NB4 (cell line): ENCODE results near the gene SLC25A1.

ENCODE experiments used
- MYC ChIP-seq: IDR thresholded peaks from 2 replicates; pipeline ENCODE4 v1.6.1; 2011; ENCODE audit warnings: low read depth, low read length
- POLR2A ChIP-seq: IDR thresholded peaks from 2 replicates; pipeline ENCODE4 v1.6.1; 2011; ENCODE audit warnings: mild to moderate bottlenecking; ENCODE audit not compliant: insufficient read length; ENCODE audit errors: extremely low read depth
- TF ChIP-seq, protein P1 (sequence below): IDR thresholded peaks from one replicate; pipeline ENCODE4 v1.5.1; 2012; ENCODE audit warnings: low read depth, low read length
- TF ChIP-seq, protein P2 (sequence below): IDR thresholded peaks from 2 replicates; pipeline ENCODE4 v1.6.1; 2011; ENCODE audit warnings: low read depth, low read length

DNA sequence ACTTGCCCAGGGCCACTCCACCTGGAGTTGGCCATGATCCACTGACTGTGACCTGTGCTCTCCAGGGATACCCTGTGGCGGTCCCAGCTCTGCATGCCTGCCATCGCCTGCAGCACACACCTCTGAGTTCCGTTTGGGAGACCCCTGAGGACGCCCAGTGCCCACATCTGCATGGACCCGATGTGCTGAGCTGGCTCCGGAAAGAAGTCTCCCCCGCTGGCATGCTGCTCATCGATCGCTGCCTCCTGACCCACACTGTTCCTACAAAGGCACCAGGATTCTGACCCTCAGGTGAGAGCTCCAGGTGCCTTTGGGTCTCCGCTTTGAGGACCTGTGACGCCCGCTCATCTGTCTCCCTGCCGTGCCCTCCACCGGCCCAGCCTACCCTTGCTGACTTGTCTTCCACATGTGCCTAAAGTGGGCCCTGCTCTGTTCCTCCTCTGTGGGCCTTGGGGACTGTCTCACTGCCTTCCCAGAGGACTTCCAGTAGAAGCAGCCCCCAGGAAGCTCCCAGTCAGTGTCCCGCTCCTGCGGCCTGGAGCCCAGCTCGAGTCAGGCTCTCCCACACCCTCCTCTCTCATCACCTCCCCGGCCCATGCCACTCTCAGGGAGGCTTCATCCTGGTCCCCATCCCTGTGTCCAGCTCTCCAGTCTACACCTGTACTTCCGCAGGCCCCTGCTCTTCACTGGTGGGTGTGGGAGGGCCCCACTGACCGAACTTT, 5.9 kb upstream of the SLC25A1 start:
- TF ChIP-seq, protein P1, sequence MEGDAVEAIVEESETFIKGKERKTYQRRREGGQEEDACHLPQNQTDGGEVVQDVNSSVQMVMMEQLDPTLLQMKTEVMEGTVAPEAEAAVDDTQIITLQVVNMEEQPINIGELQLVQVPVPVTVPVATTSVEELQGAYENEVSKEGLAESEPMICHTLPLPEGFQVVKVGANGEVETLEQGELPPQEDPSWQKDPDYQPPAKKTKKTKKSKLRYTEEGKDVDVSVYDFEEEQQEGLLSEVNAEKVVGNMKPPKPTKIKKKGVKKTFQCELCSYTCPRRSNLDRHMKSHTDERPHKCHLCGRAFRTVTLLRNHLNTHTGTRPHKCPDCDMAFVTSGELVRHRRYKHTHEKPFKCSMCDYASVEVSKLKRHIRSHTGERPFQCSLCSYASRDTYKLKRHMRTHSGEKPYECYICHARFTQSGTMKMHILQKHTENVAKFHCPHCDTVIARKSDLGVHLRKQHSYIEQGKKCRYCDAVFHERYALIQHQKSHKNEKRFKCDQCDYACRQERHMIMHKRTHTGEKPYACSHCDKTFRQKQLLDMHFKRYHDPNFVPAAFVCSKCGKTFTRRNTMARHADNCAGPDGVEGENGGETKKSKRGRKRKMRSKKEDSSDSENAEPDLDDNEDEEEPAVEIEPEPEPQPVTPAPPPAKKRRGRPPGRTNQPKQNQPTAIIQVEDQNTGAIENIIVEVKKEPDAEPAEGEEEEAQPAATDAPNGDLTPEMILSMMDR: no peak
- TF ChIP-seq POLR2A (no peak), MYC (no peak)
- TF ChIP-seq, protein P2, sequence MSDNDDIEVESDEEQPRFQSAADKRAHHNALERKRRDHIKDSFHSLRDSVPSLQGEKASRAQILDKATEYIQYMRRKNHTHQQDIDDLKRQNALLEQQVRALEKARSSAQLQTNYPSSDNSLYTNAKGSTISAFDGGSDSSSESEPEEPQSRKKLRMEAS: no peak
